ENCODE results near the gene ACTR3. TPM values are rescaled to one million over a fixed set of nuclear protein-coding genes. Genes with fewer than 3 reads are reported as not detected.

ACTR3 gene
- total and polyA plus RNA-seq, 4 donors, result 34.4 to 99.6 (median 51.8) TPM

DNA sequence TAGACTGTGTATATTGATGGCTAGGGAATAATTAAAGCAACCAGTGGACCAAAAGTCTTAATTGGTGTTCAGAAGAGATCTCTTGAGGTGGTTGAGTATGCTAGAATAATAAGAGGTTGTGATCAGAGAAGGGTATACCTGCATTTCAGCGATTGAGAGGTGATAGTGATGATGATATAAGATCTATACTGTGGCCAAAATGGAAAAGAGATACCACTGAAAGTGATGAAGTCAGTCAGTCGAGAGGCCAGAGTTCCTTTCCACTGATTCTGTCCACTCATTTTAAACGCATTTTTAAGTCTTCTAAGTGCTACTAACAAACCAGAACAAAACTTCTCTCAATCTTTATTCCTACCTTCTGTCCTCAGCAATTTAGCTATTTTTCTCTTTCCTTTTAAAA is 32.9 kb downstream of the ACTR3 start:
- no peak for TF ChIP-seq FOXA2 (IDR thresholded peaks at IDR 0.05)
- no peak for TF ChIP-seq EGR1 (IDR thresholded peaks at IDR 0.05; ENCODE audit: low read depth in 2 of 2)
- no peak for TF ChIP-seq HNF4A (conservative IDR thresholded peaks at IDR 0.05)
- no peak for TF ChIP-seq RAD21 (IDR thresholded peaks at IDR 0.05)
- no peak for TF ChIP-seq SP1 (IDR thresholded peaks at IDR 0.05)
- no peak for TF ChIP-seq RXRA (IDR thresholded peaks at IDR 0.05)
- no peak for TF ChIP-seq HNF4G (IDR thresholded peaks at IDR 0.05)
- TF ChIP-seq, protein P1, sequence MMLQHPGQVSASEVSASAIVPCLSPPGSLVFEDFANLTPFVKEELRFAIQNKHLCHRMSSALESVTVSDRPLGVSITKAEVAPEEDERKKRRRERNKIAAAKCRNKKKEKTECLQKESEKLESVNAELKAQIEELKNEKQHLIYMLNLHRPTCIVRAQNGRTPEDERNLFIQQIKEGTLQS (IDR thresholded peaks at IDR 0.05), result no peak
- no peak for TF ChIP-seq JUND (IDR thresholded peaks at IDR 0.05)
- no peak for TF ChIP-seq FOXA1 (IDR thresholded peaks at IDR 0.05)
- TF ChIP-seq, protein P2, sequence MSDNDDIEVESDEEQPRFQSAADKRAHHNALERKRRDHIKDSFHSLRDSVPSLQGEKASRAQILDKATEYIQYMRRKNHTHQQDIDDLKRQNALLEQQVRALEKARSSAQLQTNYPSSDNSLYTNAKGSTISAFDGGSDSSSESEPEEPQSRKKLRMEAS (IDR thresholded peaks at IDR 0.05), result no peak
- no peak for TF ChIP-seq NR2F2 (IDR thresholded peaks at IDR 0.05)
- TF ChIP-seq, protein P3, sequence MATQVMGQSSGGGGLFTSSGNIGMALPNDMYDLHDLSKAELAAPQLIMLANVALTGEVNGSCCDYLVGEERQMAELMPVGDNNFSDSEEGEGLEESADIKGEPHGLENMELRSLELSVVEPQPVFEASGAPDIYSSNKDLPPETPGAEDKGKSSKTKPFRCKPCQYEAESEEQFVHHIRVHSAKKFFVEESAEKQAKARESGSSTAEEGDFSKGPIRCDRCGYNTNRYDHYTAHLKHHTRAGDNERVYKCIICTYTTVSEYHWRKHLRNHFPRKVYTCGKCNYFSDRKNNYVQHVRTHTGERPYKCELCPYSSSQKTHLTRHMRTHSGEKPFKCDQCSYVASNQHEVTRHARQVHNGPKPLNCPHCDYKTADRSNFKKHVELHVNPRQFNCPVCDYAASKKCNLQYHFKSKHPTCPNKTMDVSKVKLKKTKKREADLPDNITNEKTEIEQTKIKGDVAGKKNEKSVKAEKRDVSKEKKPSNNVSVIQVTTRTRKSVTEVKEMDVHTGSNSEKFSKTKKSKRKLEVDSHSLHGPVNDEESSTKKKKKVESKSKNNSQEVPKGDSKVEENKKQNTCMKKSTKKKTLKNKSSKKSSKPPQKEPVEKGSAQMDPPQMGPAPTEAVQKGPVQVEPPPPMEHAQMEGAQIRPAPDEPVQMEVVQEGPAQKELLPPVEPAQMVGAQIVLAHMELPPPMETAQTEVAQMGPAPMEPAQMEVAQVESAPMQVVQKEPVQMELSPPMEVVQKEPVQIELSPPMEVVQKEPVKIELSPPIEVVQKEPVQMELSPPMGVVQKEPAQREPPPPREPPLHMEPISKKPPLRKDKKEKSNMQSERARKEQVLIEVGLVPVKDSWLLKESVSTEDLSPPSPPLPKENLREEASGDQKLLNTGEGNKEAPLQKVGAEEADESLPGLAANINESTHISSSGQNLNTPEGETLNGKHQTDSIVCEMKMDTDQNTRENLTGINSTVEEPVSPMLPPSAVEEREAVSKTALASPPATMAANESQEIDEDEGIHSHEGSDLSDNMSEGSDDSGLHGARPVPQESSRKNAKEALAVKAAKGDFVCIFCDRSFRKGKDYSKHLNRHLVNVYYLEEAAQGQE (IDR thresholded peaks at IDR 0.05), result no peak
- TF ChIP-seq, protein P4, sequence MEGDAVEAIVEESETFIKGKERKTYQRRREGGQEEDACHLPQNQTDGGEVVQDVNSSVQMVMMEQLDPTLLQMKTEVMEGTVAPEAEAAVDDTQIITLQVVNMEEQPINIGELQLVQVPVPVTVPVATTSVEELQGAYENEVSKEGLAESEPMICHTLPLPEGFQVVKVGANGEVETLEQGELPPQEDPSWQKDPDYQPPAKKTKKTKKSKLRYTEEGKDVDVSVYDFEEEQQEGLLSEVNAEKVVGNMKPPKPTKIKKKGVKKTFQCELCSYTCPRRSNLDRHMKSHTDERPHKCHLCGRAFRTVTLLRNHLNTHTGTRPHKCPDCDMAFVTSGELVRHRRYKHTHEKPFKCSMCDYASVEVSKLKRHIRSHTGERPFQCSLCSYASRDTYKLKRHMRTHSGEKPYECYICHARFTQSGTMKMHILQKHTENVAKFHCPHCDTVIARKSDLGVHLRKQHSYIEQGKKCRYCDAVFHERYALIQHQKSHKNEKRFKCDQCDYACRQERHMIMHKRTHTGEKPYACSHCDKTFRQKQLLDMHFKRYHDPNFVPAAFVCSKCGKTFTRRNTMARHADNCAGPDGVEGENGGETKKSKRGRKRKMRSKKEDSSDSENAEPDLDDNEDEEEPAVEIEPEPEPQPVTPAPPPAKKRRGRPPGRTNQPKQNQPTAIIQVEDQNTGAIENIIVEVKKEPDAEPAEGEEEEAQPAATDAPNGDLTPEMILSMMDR (IDR thresholded peaks at IDR 0.05; ENCODE audit: low read depth, low read length, missing input control), result no peak
- TF ChIP-seq, protein P5, sequence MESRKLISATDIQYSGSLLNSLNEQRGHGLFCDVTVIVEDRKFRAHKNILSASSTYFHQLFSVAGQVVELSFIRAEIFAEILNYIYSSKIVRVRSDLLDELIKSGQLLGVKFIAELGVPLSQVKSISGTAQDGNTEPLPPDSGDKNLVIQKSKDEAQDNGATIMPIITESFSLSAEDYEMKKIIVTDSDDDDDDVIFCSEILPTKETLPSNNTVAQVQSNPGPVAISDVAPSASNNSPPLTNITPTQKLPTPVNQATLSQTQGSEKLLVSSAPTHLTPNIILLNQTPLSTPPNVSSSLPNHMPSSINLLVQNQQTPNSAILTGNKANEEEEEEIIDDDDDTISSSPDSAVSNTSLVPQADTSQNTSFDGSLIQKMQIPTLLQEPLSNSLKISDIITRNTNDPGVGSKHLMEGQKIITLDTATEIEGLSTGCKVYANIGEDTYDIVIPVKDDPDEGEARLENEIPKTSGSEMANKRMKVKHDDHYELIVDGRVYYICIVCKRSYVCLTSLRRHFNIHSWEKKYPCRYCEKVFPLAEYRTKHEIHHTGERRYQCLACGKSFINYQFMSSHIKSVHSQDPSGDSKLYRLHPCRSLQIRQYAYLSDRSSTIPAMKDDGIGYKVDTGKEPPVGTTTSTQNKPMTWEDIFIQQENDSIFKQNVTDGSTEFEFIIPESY (IDR thresholded peaks at IDR 0.05), result no peak
- TF ChIP-seq TAF1 (conservative IDR thresholded peaks at IDR 0.05), result no peak
- H3K36me3 ChIP-seq (ENCODE audit: control insufficient read depth in 4 of 4, insufficient read depth in 3 of 4, low read depth in 1 of 4, low read length in 3 of 4), result peaks cover 0 to 19% (median 6%) of the 10 kb centered on the region in 4 donors

DNA sequence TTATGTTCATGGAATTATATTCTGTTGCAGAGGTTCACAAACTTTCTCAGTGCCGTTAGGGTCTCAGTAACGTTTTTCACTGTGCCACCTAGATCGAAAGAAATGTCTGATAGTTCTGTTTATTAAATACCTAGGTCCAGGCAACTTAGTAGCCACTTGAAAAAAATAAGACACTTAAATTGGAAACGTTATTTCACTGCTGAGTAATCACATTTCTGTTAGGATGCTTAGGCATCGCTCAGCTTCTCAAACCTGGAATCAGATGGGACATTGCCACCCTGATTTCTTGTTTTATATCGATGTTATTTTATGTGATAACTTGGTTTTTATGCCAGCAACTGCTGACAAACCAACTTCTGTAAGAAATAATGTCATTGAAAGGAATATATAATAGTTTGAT is 36.0 kb downstream of the ACTR3 start:
- Histone ChIP-seq H3K9me3 (ENCODE audit: control insufficient read depth in 4 of 4, low read length in 3 of 4) (no peaks in the 10 kb centered on the region), H3K4me3 (ENCODE audit: low read depth in 1 of 3, low read length in 3 of 3) (no peak overlapping the region), H3K36me3 (ENCODE audit: control insufficient read depth in 4 of 4, insufficient read depth in 3 of 4, low read depth in 1 of 4, low read length in 3 of 4) (peaks cover 0 to 19% (median 10%) of the 10 kb centered on the region in 4 donors), H3K9ac (ENCODE audit: low read depth in 1 of 2, low read length in 2 of 2) (no peak overlapping the region), H3K4me1 (ENCODE audit: control insufficient read depth in 4 of 4, insufficient read depth in 4 of 4, low read length in 3 of 4) (no peaks in the 10 kb centered on the region), H3K27ac (ENCODE audit: low read depth in 1 of 2, low read length in 2 of 2) (no peak overlapping the region), H3K27me3 (ENCODE audit: control insufficient read depth in 4 of 4, insufficient read depth in 4 of 4, low read length in 3 of 4) (no peaks in the 10 kb centered on the region)
- no peak for TF ChIP-seq RAD21 (IDR thresholded peaks at IDR 0.05)
- no peak for DNase-seq (ENCODE audit: low spot score)
- 80% methylated on average over 6 of the region's 6 CpGs for WGBS

More for the DNA sequence above, 32.9 kb downstream of the ACTR3 start:
- Histone ChIP-seq H3K27ac (ENCODE audit: low read depth in 1 of 2, low read length in 2 of 2) (no peak overlapping the region), H3K9ac (ENCODE audit: low read depth in 1 of 2, low read length in 2 of 2) (no peak overlapping the region), H3K27me3 (ENCODE audit: control insufficient read depth in 4 of 4, insufficient read depth in 4 of 4, low read length in 3 of 4) (no peaks in the 10 kb centered on the region), H3K9me3 (ENCODE audit: control insufficient read depth in 4 of 4, low read length in 3 of 4) (no peaks in the 10 kb centered on the region), H3K4me1 (ENCODE audit: control insufficient read depth in 4 of 4, insufficient read depth in 4 of 4, low read length in 3 of 4) (no peaks in the 10 kb centered on the region), H3K4me3 (ENCODE audit: low read depth in 1 of 3, low read length in 3 of 3) (no peak overlapping the region)
- no peak for DNase-seq (ENCODE audit: low spot score)
- 63% methylated on average over 3 of the region's 3 CpGs for WGBS

Measured in liver (tissue), 9 donors.